GM15510 (cell line): ENCODE measurements around the gene TTC39B.

Source experiments
- POLR2A ChIP-seq: IDR thresholded peaks from 3 replicates; pipeline ENCODE4 v1.6.1; 2011; ENCODE audit warnings: borderline replicate concordance; ENCODE audit not compliant: insufficient read length; ENCODE audit errors: extremely low read depth

The TTC39B gene

DNA sequence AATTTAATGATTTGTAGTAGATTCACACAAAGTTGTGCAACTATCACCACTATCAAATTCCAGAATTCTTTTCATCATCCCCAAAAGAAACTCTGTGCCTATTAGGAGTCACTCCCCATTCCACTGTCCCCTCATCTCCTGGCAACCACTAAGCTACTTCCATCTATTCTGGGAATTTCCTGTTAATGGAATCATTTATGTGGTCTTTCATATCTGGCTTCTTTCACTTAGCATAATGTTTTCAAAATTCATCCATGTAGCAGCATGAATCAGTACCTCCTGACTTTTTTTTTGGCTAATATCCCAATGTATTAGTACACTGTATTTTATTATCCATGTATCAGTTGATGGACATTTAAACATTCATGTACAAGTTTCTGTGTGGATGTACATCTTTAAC lies 157.6 kb downstream of the TTC39B start:
- no peak for TF ChIP-seq POLR2A

DNA sequence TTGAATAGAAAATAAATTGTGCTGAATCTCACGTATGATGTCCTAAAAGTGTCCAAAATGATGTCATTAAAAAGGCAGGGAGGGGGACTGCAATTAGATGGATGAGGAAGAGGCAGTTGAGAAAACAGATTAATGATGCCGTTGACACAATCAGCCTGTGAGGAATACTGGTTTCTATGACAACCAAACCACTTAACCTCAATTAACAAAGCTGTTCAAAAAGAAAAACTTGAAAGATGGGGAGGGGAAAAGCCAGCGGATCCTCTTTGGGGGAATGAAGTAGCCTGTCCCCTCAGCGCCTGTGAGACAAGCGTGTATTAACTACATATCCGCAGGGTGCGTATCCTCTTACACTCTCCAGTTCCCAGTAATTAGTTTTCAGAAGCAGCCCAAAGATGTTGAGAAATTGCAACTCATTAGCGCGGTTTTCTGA lies 160.7 kb downstream of the TTC39B start:
- no peak for TF ChIP-seq POLR2A

- TF ChIP-seq POLR2A = no peak
Measured at GRCh38 chr9:15144622-15145061, 162.4 kb downstream of the TTC39B start.

- no peak for TF ChIP-seq POLR2A
Measured at GRCh38 chr9:15142878-15143534, 164.0 kb downstream of the TTC39B start.

DNA sequence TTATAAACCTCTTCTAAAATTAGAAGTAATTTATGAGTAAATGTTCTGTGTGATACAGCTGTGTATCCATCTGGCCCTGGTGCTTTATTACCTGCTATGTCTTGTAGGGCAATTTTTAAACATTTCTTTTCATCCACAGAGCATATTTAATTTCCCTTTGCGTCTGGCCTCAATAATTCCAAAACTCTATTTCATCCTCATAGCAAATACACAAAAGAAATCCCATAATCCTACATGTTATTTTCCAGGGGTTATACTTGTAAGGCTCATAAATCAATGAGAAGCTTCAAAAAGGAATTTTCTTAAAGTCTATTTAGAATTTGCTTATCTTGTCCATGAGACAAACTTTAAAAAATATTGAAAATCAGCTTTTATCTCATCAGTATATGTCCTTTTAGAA lies 167.0 kb downstream of the TTC39B start:
- no peak for TF ChIP-seq POLR2A

DNA sequence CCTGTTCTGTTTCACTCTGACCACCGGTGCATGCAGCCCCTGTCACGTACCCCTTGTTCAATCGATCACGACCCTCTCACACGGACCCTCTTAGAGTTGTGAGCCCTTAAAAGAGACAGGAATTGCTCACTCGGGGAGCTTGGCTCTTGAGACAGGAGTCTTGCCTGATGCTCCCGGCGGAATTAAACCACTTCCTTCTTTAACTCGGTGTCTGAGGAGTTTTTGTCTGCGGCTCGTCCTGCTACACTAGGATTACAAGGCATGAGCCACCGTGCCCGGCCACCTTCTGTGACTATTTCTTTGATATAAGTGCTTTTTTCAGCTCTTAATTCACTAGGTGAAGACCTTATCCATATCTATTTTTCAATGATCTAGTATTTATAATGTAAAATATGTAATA lies 167.5 kb downstream of the TTC39B start:
- TF ChIP-seq POLR2A = no peak

DNA sequence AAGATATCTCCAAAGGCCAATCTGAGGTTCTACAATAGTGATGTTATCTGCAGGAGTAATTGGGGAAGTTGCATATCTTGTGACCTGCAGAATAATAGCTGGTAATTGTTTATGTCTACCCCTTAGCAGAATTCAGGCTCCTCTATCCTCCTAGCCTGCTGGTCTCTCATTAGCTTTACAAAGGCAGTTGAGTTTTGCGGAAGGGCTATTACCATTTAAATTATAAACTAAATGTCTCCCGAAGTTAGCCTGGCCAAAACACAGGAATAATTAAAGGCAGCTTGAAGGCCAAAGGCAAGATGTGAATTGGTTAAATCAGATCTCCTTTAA lies 168.7 kb downstream of the TTC39B start:
- TF ChIP-seq POLR2A = no peak

GRCh38 chr9:15137658-15138356 lies 169.2 kb downstream of the TTC39B start:
- no peak for TF ChIP-seq POLR2A

DNA sequence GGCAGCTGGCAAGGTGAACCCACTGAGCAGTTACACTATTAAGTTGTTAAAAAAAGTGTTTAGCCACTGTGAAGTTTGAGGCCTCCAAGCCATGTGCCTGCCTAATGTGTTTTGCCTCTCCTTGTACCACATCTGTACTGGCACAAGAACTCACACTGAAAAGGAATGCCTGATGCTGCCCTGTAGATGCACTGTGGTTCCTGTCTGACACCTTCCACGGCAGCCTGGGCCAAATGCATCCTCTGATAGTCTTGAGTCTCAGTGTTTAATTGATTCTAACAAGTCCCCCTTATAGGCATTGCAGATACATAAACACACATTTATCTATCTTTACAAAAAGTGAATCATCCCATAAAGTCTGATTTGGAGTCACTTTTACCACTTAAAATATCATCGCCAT lies 169.9 kb downstream of the TTC39B start:
- no peak for TF ChIP-seq POLR2A

DNA sequence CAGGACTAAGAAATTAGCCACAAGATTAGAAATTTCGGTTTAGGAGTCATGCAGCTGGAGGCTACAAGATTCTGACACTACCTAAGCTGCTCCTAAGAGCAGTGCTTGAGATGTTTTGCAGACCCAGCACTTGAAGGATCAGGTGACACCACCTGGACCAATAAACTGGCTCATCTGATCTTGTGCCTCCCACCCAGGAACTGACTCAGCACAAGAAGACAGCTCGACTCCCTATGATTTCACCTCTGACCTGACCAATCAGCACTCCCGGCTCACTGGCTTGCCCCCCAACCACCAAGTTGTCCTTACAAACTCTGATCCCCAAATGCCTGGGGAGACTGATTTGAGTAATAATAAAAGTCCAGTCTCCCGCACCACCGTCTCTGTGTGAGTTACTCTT lies 170.4 kb downstream of the TTC39B start:
- TF ChIP-seq POLR2A = no peak

GRCh38 chr9:15135164-15135792 lies 171.7 kb downstream of the TTC39B start:
- no peak for TF ChIP-seq POLR2A

- no peak for TF ChIP-seq POLR2A
Measured at GRCh38 chr9:15133488-15133887, 173.5 kb downstream of the TTC39B start.

- TF ChIP-seq POLR2A = no peak
Measured at GRCh38 chr9:15132091-15132490, 174.9 kb downstream of the TTC39B start.

GRCh38 chr9:15131094-15131493 lies 175.9 kb downstream of the TTC39B start:
- no peak for TF ChIP-seq POLR2A

- TF ChIP-seq POLR2A = no peak
Measured at GRCh38 chr9:15127831-15128230, 179.2 kb downstream of the TTC39B start.

GRCh38 chr9:15121630-15122029 lies 185.4 kb downstream of the TTC39B start:
- TF ChIP-seq POLR2A = no peak

DNA sequence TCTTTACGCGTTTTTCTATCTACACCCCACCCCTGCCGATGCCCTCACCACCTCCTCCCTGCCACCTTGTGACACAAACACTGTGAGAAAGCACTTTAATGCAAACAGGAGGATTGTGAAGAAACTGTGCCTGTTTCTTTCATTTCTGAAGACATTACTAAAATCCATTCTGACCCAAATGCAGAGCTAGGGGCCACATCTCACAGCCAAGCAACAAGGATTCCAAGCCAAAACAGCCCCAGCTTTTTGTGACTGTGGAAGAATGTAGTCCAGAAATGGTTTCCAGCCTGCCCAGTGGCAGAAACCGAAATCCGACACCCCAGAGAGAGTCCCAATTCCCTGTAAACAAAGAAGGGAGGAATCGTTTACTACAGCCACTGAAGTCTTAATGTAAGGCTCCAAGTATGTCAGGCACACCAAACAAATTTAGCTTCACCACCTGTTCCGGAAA lies 190.9 kb downstream of the TTC39B start:
- TF ChIP-seq POLR2A = no peak

- no peak for TF ChIP-seq POLR2A
Measured at GRCh38 chr9:15115702-15116101, 191.3 kb downstream of the TTC39B start.
